Measurements from ENCODE around the gene VPS13D.
"Not testable (repeated sequence)": the region's sequence is repeated elsewhere in the genome, so short reads cannot be mapped to it uniquely, and the experiment has no call there.

Gene VPS13D

DNA sequence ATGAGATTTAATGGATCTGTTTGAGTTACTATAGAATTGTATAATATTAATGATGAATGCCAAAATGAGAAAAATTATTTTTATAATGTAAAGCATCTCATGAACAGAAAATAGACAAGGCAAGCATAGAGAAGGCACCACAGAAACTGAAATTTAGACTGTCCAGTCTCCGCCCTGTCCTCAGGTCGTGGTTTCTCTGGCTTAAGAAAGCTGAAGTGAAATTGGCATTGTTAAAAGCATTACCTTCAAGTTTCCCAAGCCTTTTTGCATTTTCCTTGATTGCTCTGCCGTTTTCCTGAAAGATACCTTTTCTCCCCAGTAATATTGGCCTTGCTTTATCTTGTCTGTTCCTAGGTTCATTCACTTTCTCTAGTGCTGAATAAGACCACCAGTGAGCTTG is 58.0 kb downstream of the VPS13D start:
- no peak for DNase-seq

DNA sequence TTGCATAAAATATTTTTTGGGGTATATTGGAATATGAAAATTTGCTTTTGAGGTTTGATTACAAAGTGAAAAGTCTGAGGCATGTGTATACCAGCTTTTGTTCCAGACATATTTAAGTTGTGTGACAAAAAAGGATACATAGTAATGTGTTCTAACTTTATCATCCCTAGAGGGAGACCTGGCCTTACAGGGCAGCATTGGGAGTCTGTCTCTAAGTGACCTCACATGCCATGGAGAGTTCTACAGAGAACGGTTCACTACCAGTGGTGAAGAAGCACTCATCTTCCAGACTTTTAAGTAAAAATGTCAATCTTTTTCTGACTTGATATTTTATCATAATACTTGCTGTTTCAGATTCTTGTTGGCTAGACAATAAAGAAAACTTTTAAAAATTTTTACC is 61.0 kb downstream of the VPS13D start:
- no peak for DNase-seq

DNA sequence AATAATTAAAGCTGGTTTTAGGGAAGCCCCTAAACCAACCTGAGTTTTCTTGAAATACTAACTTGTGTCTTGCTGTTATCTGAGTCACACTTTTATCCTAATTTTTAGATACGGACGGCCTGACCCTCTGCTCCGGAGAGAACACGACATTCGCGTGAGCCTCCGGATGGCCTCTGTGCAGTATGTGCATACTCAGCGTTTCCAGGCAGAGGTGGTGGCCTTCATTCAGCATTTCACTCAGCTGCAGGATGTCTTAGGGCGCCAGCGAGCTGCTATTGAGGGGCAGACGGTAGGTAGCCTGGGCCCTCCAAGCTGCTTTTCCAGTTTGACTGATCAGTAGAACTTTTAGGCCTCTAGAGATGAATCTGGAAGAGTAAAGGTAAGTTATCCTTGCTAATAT is 63.6 kb downstream of the VPS13D start:
- no peak for DNase-seq

DNA sequence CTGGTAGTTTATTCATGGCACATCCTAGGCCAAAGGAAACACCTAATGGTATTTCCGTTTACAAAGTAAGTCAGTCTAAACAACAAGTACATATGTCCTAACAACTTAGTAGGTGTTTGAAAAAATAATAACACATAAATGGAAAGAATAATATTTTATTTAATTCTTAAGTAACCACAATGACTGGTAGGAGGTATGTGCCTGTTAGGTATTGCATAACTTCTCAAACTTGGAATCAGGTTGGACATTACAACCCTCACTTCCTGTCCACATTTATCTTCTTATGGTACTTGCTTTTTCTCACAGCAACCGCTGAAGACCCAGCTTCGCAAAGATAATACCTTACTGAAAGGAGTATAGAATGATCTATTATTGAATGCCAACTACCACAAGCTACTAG is 64.2 kb downstream of the VPS13D start:
- DNase-seq: no peak

DNA sequence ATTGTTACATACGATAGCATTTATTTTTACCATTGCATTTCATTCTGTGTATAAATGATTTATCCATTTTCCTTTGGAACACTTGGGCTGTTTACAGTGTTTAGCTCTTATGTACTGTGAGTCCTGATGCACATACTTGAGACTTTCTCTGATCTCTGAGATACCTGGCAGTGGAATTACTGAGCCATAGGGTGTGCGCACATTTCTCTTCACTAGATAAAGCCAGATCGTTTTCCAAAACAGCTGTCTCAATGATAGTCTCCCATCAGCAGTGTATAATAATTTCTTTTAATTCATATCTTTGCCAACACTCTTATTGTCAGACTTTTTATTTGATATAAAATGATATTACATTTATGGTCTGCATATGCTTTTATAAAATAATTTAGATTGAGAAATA is 66.2 kb downstream of the VPS13D start:
- DNase-seq: no peak

DNA sequence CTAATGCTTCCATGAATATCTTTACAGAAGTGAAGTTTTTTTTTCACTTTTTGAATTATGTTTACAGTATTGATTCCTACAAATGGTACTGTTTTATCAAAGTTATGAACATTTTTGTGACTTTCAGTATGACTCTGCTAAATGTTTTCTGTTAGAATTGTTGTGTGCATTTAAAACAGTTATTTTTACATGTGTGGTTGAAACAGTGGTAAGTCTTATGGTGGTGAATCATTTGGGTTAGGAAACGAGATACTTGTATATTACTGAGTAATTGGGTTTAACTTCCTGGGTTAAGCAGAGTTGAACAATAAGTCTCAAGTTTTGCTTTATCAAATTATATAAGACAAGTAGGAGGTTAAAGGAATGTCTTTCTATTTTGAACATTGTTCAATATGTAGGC is 66.8 kb downstream of the VPS13D start:
- DNase-seq: no peak

DNA sequence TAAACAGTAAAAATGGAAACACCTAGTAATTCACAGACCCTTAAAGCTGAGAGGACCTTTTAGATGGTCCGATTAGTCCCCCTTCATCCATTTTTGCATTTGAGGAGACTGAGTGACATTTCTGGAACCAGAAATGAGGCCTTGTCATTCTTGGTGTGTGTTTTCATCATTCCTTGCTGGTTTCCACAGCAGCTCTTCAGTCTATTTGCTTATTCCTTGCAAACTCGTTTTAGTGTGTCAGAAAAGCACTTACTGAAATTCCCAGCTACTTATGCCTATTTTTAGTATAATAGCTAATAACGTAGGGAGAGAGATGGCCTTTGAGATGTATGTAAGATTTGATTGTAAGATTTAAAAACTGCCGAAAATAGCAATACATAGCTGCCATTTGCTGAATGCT is 70.9 kb downstream of the VPS13D start:
- no peak for DNase-seq

DNA sequence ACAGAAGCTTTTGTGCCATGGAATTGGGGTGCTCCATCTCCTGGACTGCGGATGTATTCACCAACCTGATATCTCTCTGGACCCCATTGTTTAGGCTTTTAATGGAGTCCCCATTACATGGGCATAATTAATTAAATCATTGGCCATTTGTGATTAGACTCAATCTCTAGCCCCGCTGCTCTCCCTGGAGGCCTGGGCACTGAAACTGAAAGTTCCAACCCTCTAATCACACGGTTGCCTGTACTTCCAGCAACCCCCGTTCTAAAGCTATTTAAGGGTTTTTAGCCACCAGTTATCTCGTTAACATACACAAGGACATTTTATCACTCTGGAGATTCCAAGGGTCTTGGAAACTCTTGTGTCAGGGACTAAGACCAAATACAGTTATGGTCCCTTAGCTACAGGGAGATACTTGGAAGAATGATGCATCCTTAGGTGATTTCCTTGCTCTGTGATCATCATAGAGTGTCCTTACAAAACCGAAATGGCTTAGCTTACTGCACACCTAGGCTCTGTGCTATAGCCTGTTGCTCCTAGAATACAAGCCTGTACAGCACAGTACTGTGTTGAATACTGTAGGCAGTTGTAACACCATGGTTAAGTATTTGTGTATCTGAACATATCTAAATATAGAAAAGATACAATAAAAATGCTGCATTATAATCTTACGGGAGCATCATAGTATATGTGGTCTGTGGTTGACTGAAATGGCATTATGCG is 71.8 kb downstream of the VPS13D start:
- no peak for DNase-seq

DNA sequence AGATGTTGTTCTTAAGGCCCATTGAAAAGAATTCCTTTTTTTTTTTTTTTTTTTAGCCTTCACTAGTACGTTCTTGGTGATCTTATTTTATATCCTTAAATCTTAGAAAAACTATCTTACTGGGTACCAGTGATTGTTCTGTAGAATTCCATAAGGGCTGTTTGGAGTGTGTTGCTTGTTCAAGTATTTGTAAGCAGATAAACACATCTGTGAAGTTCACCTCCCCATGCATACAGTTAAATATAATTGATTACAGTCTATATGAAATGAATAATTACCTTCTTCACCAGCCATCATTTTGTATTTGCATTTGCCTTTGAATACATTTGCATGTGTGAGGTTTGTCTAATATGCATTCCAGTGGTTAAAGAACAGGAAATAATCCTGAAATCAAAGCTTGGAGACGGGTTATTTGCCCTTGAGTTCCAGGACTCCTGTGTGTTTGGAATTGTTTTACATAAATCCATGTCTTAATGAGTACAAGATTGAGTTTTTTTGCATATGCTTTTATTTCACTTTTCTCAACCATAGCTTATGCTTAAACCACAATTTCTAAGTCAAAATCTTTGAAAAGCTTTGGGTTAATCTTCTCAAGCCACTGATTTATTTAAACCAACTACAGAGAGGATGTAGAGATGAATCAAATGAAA is 73.1 kb downstream of the VPS13D start:
- no peak for DNase-seq

DNA sequence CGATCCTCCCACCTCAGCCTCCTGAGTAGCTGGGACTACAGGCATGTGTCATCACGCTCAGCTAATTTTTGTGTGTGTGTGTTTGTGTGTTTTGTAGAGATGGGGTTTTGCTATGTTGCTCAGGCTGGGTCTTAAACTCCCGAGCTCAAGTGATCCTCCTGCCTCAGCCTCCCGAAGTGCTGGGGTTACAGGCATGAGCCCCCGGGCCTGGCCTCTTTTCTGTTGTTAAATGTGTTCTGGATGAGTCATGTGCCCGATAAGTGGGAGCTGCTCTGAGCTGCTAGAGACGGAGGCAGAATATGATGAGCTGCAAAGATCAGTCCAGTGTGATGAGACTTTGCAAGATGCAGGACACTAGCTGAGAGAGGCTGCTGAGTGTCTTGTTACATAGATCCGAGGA is 75.5 kb downstream of the VPS13D start:
- no peak for DNase-seq

DNA sequence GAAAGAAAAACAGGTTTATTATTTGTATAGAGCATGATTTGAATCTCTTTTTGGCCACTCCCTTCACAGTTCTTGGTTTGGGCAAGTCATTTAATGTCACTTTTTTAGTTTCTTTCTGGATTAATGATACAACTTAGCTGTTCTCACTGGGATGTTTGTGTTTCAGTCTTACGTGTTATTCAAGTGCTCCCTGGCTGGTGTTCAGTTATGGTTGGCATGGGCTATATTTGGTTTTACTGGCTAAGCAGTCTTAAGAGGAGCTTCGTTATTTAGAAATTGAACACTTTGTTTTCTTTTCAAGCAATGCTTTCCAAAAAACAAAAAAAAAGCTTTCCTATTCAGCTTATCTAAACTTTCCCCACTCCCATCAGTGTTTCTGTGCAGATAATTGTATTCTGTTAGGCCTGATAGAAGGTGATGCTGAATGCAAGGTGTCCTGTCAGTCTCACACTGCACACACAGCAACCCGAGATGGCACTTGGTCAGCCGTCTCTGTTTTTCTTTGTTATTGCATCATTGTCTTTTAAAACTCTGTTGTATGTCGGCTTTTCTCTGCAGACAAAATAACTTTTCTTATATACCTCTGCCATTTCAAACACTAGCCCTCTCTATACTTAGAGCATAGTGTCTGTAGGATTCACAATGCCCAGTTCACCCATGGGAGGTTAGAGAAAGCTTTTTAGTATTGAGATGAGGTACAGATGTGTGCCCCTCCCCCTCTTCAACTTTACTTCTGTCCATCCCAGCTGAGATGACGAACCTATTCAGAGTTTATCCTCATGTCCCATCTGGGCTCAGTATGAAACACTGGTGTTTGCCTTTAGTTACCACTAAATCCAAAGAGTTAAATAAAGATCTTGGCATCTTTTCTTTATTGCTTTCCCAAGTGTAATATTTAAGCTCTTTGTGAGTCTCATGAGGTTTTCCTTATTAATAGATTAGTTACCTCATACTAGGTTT is 80.2 kb downstream of the VPS13D start:
- DNase-seq: no peak

DNA sequence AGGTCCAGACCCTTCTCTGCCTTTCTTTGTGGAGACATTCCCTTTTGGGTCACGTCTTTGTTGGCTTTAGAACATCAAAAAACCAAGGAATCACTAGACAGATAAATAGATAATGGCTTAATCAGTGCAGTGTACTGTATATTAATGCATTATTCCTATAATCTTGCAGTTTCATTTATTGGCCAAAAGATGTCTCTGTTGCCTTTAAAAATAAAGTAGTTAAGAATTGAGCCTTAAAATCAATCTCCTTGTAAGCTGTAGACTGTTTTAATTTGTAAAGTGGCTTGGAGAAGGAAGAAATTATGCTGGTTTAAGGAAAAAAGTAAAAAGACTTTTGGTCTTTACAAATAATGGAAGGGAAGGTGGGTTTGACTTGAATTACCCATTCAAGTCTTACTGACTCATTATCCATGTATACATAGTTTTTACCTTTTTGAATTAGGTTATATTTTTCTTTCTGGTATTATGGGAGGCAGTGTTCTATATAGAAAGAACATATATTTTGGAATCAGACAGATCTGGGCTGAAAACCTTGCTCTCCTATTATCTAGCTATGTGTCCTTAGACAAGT is 84.6 kb downstream of the VPS13D start:
- DNase-seq: peak in 1 of 2 donors; percentile 39

DNA sequence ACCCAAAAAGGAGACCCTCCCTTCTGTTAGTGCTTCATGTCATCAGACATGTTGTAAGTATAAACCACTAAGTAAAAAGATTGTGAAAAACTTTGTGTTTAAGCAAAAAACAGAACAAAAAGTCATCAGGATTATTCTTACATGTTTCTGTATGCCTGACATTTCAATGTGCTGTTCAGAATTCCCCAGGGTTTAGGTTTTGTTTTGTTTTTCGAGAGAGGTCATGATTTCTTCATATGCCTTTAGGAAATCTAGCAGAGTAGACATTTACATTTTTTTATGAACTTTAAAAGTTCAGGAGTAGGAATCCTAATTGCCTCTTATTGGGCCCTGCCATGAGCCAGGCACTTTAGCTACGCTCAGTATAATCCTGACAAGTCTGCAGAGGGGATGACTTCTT is 85.3 kb downstream of the VPS13D start:
- DNase-seq: no peak

DNA sequence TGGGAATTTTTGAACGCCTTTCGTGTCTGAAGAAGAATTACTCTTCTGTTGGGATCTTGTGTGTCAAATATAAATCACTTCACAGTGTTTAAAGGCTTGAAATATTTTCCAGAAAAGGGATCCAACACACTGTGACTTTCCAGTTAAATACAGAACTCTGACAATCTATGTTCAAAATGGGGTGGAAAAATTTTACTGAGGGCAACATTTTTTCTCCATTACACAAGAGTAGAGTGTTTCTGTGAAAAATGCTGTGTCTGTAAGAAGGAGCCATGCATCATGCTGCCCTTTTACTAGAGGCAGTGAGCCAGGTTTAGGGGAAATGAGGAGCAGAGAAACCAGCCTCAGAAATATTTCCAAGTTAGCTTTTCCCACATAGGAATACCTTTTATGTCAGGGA is 86.5 kb downstream of the VPS13D start:
- no peak for DNase-seq

DNA sequence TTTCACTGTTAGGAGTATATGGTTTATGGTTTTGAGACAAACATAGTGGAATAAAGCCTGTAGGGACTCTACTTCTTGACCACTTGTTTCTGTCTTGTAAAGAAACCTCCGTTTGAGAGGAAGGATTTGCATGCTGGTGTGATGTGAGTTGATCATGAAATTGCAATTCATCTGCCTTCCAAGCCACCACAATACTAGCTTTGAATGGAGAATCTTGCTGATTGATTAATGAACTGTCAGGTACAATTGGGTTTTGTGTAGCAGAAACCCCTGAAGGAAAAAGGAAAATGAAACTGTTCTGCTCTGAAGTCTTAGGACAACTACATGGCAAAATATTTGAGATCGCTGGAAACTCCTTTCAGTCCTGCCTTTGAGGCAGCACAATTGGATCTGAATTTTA is 90.7 kb downstream of the VPS13D start:
- DNase-seq: no peak

DNA sequence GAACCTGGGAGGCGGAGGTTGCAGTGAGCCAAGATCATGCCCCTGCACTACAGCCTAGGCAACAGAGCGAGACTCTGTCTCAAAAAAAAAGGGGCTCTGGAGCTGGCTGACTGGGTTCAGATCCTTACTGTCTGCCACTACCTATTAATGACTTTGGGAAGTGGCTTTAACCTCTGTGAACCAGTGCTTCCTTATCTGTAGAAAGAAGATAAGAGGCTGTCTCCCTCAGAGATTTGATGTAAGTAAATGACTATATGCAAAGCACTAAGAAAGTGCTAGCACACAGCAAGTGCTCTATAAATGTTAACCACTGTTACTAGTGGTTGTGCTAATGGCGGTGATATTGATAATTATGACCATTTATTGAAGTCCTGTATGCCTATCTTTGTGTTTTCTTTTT is 94.6 kb downstream of the VPS13D start:
- DNase-seq: no peak

DNA sequence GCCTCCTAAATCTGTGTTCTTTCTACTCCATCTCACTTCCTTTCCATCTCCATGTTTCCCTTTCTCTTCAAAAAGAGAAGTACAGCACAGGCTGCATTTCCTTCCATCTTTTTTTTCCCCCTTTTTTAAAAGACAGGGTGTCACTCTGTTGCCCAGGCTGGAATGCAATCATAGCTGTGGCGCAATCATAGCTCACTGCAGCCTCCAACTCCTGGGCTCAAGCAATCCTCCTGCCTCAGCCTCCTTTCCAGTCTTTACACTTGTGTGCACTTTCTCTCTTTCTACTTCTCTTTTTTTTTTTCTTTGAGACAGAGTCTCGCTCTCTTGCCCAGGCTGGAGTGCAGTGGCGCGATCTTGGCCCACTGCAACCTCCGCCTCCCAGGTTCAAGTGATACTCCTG is 95.1 kb downstream of the VPS13D start:
- DNase-seq: not testable (repeated sequence)

DNA sequence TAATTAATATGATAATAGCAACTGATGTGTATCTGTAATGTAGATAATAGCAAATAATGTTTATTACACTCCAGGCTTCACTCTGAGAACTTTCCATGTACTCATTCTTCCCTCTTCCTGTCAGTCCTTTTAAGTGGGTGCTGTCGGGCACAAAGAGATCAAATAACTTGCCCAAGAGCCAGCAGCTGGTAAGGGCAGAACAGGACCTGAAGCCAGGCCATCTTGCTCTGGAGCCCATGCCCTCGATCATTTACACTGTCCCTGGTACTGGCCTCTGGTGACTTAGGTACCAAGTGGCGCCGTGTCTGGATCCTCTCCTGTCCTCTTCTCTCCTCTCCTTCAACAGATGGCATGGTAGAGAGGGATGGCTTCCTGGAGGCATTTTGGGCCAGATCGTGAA is 97.2 kb downstream of the VPS13D start:
- DNase-seq: no peak

DNA sequence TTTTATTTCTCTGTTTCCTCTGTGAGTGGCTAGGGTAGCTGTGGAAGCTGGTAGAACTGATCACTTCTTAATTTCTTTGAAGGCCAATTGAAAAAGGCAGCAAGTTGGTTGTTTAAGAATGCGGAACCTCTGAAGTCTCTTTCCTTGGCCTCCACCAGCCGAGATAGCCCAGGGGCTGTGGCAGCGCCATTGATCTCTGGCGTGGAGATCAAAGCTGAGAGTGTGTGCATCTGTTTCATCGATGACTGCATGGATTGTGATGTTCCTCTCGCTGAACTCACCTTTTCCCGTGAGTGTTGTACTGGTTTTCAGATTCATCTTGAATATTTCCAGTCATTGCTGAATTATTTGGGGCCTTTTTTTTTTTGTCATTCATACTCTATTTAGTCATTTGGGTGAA is 97.7 kb downstream of the VPS13D start:
- no peak for DNase-seq

DNA sequence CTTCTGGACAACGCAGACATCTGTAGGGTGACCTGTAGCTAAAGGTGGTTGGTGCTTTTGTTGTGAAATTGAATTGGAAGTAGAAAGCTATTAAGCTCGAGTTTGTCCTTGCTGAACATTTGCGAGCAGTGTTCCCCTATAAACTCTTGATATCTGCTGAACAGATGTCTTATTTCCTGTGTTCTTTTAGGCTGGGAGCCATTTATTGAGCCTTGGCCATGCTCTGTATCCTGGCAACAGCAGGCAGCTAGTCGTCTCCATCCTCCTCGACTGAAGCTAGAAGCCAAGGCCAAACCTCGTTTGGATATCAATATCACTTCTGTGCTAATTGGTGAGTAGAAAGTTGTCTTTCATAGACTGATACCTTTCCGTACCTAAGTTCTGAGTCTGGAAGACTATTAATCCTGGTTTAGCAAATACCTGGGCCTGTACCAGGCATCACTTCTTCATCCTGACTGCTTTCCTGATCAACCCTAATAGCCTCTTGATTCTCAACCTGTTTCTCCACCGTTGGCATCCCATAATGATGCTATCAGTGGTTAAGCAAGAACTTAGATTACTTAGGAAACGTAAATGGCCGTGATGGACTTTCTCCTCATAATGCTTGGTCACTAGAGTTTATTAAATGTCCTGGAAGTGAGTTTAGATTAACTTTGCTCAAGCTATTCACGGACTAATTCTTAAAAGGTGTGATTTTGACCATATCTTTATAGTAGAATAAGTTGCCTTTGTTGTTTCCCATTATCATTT is 103.4 kb downstream of the VPS13D start:
- no peak for DNase-seq

DNA sequence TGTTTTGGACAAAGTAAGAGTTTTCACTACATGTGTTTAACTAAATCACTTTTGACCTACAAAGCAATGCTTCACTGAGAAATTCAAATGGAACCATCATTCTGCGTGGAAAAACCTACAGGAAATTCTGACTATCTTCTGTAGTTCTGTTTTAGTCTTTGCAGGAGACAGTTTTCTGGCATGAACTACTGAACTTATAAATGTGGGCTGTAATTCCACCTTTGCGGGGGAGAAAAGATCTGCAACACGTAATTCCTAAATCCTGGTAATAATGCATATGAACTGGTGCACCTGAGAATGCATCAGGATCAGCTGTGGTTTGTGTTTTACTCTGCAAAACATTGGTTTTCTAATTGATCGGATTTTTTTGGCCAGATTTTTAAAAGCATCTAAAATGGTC is 106.0 kb downstream of the VPS13D start:
- DNase-seq: no peak

DNA sequence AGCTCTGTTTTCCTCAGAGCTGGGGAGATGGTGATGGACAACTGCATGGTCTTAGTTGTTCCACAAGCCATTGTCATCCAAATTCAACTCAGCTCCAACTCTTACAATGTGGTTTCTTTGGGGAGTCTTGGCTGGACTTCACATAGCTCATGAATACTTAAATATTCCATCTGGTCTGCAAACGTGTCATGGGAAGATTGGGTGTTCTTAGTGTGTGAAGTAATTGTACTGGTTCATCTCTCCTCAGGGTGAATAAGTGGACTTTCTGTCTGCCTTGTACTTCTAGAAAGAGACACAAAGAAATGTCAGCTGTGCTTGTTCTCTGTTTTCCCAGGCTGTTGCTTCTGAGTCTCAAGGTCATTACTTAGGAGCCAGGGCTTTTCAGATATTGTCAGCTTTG is 106.6 kb downstream of the VPS13D start:
- DNase-seq: no peak

DNA sequence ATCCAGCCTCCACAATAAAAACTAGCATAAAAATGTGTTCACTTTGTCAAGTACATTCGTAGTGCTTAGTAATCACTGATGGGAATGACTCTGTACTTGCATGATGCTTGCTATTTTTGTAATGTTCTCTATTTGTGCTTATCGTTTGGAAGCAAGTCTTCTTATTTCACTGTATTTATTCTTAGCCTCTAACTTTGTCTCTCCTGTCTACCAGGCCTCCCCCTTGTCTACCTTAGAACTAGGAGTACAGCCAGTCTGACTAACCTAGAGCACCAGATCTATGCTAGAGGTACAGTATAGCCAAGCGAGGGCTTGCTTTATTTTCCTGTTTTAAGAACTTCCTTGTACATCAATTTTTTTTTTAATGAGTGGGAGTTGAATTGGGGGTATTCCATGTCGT is 108.2 kb downstream of the VPS13D start:
- DNase-seq: no peak
